HFFc6 (cell line): ENCODE results near the gene CFL1. TPM values are rescaled to one million over a fixed set of nuclear protein-coding genes. Genes with fewer than 3 reads are reported as not detected.

Source experiments
- DNase-seq: peaks from one replicate; pipeline ENCODE4 v3.0.0-alpha.2; 2018
- H3K27ac Mint-ChIP-seq: 2 replicates; pipeline ENCODE4 v1.8.0; 2020; ENCODE audit warnings: mild to moderate bottlenecking, mixed read lengths
- H3K27me3 Mint-ChIP-seq: 2 replicates; pipeline ENCODE4 v1.8.0; 2021; ENCODE audit warnings: mild to moderate bottlenecking, moderate library complexity, mixed read lengths; ENCODE audit not compliant: insufficient read depth
- H3K36me3 Mint-ChIP-seq: 2 replicates; pipeline ENCODE4 v1.8.0; 2021; ENCODE audit warnings: low read depth, mixed read lengths
- H3K4me1 Mint-ChIP-seq: 2 replicates; pipeline ENCODE4 v1.8.0; 2020; ENCODE audit warnings: low read depth, mixed read lengths
- H3K4me3 Mint-ChIP-seq: 2 replicates; pipeline ENCODE4 v1.8.0; 2020; ENCODE audit warnings: mild to moderate bottlenecking, moderate library complexity, mixed read lengths
- H3K9me3 Mint-ChIP-seq: 2 replicates; pipeline ENCODE4 v1.8.0; 2020; ENCODE audit warnings: mild to moderate bottlenecking, mixed read lengths
- total RNA-seq, 6 experiments: library from RNA; stranded (reverse); fragmentation: NEBNext Ultra II Directional; extraction: Animal tissue kit (Norgen Biotek cat#: 25700); gene quantifications; 2 replicates in 1 of 6; 3 replicates in 5 of 6; pipeline ENCODE4 v1.2.3, GENCODE V29; 2021
- TF ChIP-seq, protein P1 (sequence below): fragments of 200-600 bp; sonication (generic); IDR thresholded peaks from 2 replicates; pipeline ENCODE4 v1.5.0; 2021; ENCODE audit warnings: antibody characterized with exemption, mild to moderate bottlenecking

CFL1 gene
- total RNA-seq, 6 experiments from 2014 or later = 2,002 to 2,288 (median 2,238) TPM

DNA sequence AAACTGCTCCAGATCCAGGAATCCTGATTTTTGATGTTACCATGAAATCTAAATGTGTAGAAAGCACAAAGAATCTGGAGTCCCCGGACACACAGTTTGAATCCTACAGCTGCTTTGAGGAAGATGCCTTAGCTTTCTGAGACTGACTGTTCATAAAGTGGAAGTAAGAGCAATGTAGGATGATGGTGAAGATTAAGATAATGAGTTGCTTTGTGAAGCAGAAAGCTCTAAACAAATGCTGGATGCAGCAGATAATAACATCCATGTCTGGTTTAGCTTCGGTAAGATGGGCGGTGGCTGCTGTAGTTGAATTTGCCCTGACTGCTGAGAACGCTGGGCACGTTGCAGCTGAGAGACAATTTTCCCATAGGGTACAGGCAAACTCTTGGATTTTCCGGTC, 51.0 kb downstream of the CFL1 start:
- TF ChIP-seq, protein P1, sequence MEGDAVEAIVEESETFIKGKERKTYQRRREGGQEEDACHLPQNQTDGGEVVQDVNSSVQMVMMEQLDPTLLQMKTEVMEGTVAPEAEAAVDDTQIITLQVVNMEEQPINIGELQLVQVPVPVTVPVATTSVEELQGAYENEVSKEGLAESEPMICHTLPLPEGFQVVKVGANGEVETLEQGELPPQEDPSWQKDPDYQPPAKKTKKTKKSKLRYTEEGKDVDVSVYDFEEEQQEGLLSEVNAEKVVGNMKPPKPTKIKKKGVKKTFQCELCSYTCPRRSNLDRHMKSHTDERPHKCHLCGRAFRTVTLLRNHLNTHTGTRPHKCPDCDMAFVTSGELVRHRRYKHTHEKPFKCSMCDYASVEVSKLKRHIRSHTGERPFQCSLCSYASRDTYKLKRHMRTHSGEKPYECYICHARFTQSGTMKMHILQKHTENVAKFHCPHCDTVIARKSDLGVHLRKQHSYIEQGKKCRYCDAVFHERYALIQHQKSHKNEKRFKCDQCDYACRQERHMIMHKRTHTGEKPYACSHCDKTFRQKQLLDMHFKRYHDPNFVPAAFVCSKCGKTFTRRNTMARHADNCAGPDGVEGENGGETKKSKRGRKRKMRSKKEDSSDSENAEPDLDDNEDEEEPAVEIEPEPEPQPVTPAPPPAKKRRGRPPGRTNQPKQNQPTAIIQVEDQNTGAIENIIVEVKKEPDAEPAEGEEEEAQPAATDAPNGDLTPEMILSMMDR = no peak
- DNase-seq = no peak
- no peaks in the 10 kb centered on the region for H3K4me1 Mint-ChIP-seq
- H3K4me3 Mint-ChIP-seq = no peak overlapping the region
- H3K9me3 Mint-ChIP-seq = no peaks in the 10 kb centered on the region
- no peaks in the 10 kb centered on the region for H3K36me3 Mint-ChIP-seq
- peaks cover 50% of the 10 kb centered on the region for H3K27me3 Mint-ChIP-seq
- H3K27ac Mint-ChIP-seq = no peak overlapping the region

Other genes with a start within 250 kb of the CFL1 start
- gene MAP3K11, start 244.0 kb downstream of the CFL1 start, total RNA-seq = 10 to 100 TPM; 42.1 to 51.1 (median 46.5) TPM
- gene PCNX3, start 242.4 kb downstream of the CFL1 start, total RNA-seq = 10 to 100 TPM; 51.5 to 66.7 (median 57.3) TPM
- 10 to 100 TPM; 23.0 to 41.3 (median 38.3) TPM for gene SIPA1, start 220.1 kb downstream of the CFL1 start, total RNA-seq
- 10 to 100 TPM; 66.9 to 72.7 (median 69.5) TPM for gene RELA, start 195.3 kb downstream of the CFL1 start, total RNA-seq
- gene KAT5, start 145.9 kb downstream of the CFL1 start, total RNA-seq = 10 to 100 TPM; 36.5 to 42.6 (median 38.9) TPM
- 10 to 100 TPM; 54.0 to 85.6 (median 61.4) TPM for gene RNASEH2C, start 137.4 kb downstream of the CFL1 start, total RNA-seq
- gene AP5B1, start 77.2 kb downstream of the CFL1 start, total RNA-seq = 10 to 100 TPM in 2 of 6 experiments, 1 to 10 TPM in 4; 8.7 to 11.1 (median 9.5) TPM
- gene OVOL1, start 71.1 kb downstream of the CFL1 start, total RNA-seq = not detected
- not detected for gene SNX32, start 24.2 kb downstream of the CFL1 start, total RNA-seq
- gene MUS81, start 2.3 kb upstream of the CFL1 start, total RNA-seq = 10 to 100 TPM; 38.4 to 47.9 (median 43.1) TPM
- gene EFEMP2, start 14.6 kb upstream of the CFL1 start, total RNA-seq = 100 to 1,000 TPM; 318 to 359 (median 329) TPM
- under 1 TPM in 4 of 6 experiments, not detected in 2; 0.11 to 0.22 (median 0.14) TPM for gene CTSW, start 21.7 kb upstream of the CFL1 start, total RNA-seq
- gene FIBP, start 30.3 kb upstream of the CFL1 start, total RNA-seq = 100 to 1,000 TPM; 117 to 145 (median 135) TPM
- 100 to 1,000 TPM in 2 of 6 experiments, 10 to 100 TPM in 4; 78.9 to 112 (median 87.7) TPM for gene CCDC85B, start 32.5 kb upstream of the CFL1 start, total RNA-seq
- gene FOSL1, start 42.2 kb upstream of the CFL1 start, total RNA-seq = 100 to 1,000 TPM; 134 to 275 (median 234) TPM
- gene C11orf68, start 60.9 kb upstream of the CFL1 start, total RNA-seq = 10 to 100 TPM; 79.0 to 94.6 (median 85.0) TPM
- gene DRAP1, start 61.2 kb upstream of the CFL1 start, total RNA-seq = 100 to 1,000 TPM; 362 to 687 (median 615) TPM
- under 1 TPM in 1 of 6 experiments, not detected in 5; 0.23 TPM for gene TSGA10IP, start 87.3 kb upstream of the CFL1 start, total RNA-seq
- gene SART1, start 103.6 kb upstream of the CFL1 start, total RNA-seq = 10 to 100 TPM; 51.7 to 69.3 (median 61.0) TPM
- 10 to 100 TPM; 28.6 to 36.8 (median 31.7) TPM for gene EIF1AD, start 144.0 kb upstream of the CFL1 start, total RNA-seq
- 100 to 1,000 TPM; 257 to 337 (median 300) TPM for gene BANF1, start 144.3 kb upstream of the CFL1 start, total RNA-seq
- under 1 TPM in 2 of 6 experiments, not detected in 4; 0.33 to 0.83 TPM for gene CST6, start 153.8 kb upstream of the CFL1 start, total RNA-seq
- gene CATSPER1, start 168.3 kb upstream of the CFL1 start, total RNA-seq = 1 to 10 TPM; 2.1 to 3.8 (median 2.7) TPM
- under 1 TPM in 1 of 6 experiments, not detected in 5; 0.14 TPM for gene GAL3ST3, start 191.0 kb upstream of the CFL1 start, total RNA-seq
- 100 to 1,000 TPM; 199 to 240 (median 222) TPM for gene SF3B2, start 194.2 kb upstream of the CFL1 start, total RNA-seq
- 100 to 1,000 TPM in 2 of 6 experiments, 10 to 100 TPM in 4; 82.8 to 114 (median 91.8) TPM for gene PACS1, start 212.1 kb upstream of the CFL1 start, total RNA-seq